Measurements from ENCODE around the gene CLEC4F. TPM values are rescaled to one million over a fixed set of nuclear protein-coding genes. Genes with fewer than 3 reads are reported as not detected.

Gene CLEC4F
- total and polyA plus RNA-seq, 2 donors (not counting 1 experiment from before 2014, with no cell fraction given): not detected

DNA sequence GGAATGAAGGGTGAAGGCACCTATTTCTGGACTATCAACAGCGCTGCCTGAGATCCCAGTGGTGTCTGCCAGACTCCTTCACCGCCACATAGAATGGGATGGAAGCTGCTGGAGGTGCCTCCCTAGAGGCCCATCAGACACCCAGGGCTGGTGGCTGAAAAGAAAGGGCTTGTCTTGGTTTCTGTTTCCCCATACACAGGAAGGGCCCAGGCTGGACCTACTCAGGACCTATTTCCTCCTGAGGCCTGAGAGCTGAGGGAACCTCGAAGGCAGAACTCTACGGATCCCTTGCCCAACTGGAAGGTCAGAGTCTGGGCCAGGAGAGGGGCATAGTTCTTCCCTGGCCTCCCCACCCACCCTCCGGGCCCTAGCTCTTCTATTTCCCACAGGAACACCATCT is 2.9 kb upstream of the CLEC4F start:
- CTCF ChIA-PET: no interaction called here
- Histone ChIP-seq H3K9ac (ENCODE audit: low read length) (no peak overlapping the region), H2AFZ (ENCODE audit: insufficient read depth, low read depth, low read length, poor library complexity, severe bottlenecking) (no peak overlapping the region), H4K20me1 (ENCODE audit: control insufficient read depth, insufficient read depth, low read length, poor library complexity, severe bottlenecking) (no peaks in the 10 kb centered on the region), H3K4me1 (ENCODE audit: control insufficient read depth in 2 of 2, insufficient read depth in 2 of 2, low read length in 2 of 2) (no peaks in the 10 kb centered on the region), H3K4me2 (replicated peaks; ENCODE audit: low read depth, low read length, poor library complexity, severe bottlenecking) (no peak overlapping the region), H3K27me3 (replicated peaks in 1 of 4; ENCODE audit: control extremely low read depth in 1 of 4, control insufficient read depth in 3 of 4, insufficient read depth in 4 of 4, low read length in 3 of 4) (peaks cover 0 to 5% (median 0%) of the 10 kb centered on the region in 4 experiments), H3K36me3 (replicated peaks in 1 of 2; ENCODE audit: control extremely low read depth in 1 of 2, control insufficient read depth in 1 of 2, extremely low read depth in 1 of 2, insufficient read depth in 2 of 2, low read length in 1 of 2) (no peaks in the 10 kb centered on the region), H3K79me2 (ENCODE audit: control insufficient read depth, insufficient read depth, low read length) (no peaks in the 10 kb centered on the region), H3K27ac (ENCODE audit: low read length in 2 of 2) (no peak overlapping the region), H3K9me3 (ENCODE audit: control extremely low read depth in 1 of 3, control insufficient read depth in 2 of 3, insufficient read depth in 1 of 3, low read length in 2 of 3) (no peaks in the 10 kb centered on the region), H3K4me3 (ENCODE audit: control extremely low read depth in 1 of 5, extremely low read depth in 1 of 5, insufficient read depth in 1 of 5, low read depth in 2 of 5, low read length in 4 of 5) (no peak overlapping the region)
- WGBS (ENCODE audit: insufficient coverage): 72% methylated on average over 4 of the region's 5 CpGs
- no peak overlapping the region for H3K27ac Mint-ChIP-seq
- TF ChIP-seq EZH2 (IDR thresholded peaks at IDR 0.05; ENCODE audit: borderline replicate concordance, insufficient read depth, low read depth, low read length, poor library complexity, severe bottlenecking): no peak
- TF ChIP-seq, protein P1, sequence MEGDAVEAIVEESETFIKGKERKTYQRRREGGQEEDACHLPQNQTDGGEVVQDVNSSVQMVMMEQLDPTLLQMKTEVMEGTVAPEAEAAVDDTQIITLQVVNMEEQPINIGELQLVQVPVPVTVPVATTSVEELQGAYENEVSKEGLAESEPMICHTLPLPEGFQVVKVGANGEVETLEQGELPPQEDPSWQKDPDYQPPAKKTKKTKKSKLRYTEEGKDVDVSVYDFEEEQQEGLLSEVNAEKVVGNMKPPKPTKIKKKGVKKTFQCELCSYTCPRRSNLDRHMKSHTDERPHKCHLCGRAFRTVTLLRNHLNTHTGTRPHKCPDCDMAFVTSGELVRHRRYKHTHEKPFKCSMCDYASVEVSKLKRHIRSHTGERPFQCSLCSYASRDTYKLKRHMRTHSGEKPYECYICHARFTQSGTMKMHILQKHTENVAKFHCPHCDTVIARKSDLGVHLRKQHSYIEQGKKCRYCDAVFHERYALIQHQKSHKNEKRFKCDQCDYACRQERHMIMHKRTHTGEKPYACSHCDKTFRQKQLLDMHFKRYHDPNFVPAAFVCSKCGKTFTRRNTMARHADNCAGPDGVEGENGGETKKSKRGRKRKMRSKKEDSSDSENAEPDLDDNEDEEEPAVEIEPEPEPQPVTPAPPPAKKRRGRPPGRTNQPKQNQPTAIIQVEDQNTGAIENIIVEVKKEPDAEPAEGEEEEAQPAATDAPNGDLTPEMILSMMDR (IDR thresholded peaks at IDR 0.05): no peak
- no peaks in the 10 kb centered on the region for H3K4me1 Mint-ChIP-seq
- H3K4me3 Mint-ChIP-seq: no peak overlapping the region
- POLR2A ChIA-PET: no interaction called here
- H3K27me3 Mint-ChIP-seq: peaks cover 25% of the 10 kb centered on the region
- DNase-seq (no peak), ATAC-seq (ENCODE audit: low read depth) (no peak)
- intact Hi-C loops (cut with micrococcal nuclease): no loop called here
- no peaks in the 10 kb centered on the region for H3K9me3 Mint-ChIP-seq (ENCODE audit: insufficient read depth)

DNA sequence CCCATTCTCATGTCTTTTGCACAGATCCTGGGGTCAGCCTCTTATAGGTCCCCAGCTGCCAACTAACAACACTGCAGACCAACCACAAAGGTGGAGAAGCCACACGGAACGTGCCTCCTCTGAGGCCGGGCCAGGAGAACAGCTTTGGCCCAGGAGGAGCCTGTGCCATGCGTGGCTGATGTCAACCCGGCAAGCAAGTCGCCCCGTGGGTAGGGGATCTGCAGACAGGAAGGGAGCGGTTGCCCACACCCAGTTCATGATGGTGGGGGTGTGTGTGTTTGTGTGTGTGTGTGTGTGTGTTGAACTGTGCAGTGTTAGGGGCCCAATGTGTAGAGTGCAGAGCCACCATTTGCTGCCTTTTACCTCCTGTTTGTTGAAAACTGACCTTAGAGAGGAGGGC is 2.4 kb upstream of the CLEC4F start:
- Mint-ChIP-seq H3K27me3 (peaks cover 29% of the 10 kb centered on the region), H3K4me1 (no peaks in the 10 kb centered on the region), H3K27ac (no peak overlapping the region), H3K4me3 (no peak overlapping the region), H3K9me3 (ENCODE audit: insufficient read depth) (no peaks in the 10 kb centered on the region)
- Histone ChIP-seq H4K20me1 (ENCODE audit: control insufficient read depth, insufficient read depth, low read length, poor library complexity, severe bottlenecking) (no peaks in the 10 kb centered on the region), H3K27me3 (replicated peaks in 1 of 4; ENCODE audit: control extremely low read depth in 1 of 4, control insufficient read depth in 3 of 4, insufficient read depth in 4 of 4, low read length in 3 of 4) (peaks cover 0 to 5% (median 0%) of the 10 kb centered on the region in 4 experiments), H3K4me1 (ENCODE audit: control insufficient read depth in 2 of 2, insufficient read depth in 2 of 2, low read length in 2 of 2) (no peaks in the 10 kb centered on the region), H3K27ac (ENCODE audit: low read length in 2 of 2) (no peak overlapping the region), H3K79me2 (ENCODE audit: control insufficient read depth, insufficient read depth, low read length) (no peaks in the 10 kb centered on the region), H3K4me2 (replicated peaks; ENCODE audit: low read depth, low read length, poor library complexity, severe bottlenecking) (no peak overlapping the region), H3K4me3 (ENCODE audit: control extremely low read depth in 1 of 5, extremely low read depth in 1 of 5, insufficient read depth in 1 of 5, low read depth in 2 of 5, low read length in 4 of 5) (no peak overlapping the region), H3K36me3 (replicated peaks in 1 of 2; ENCODE audit: control extremely low read depth in 1 of 2, control insufficient read depth in 1 of 2, extremely low read depth in 1 of 2, insufficient read depth in 2 of 2, low read length in 1 of 2) (no peaks in the 10 kb centered on the region), H2AFZ (ENCODE audit: insufficient read depth, low read depth, low read length, poor library complexity, severe bottlenecking) (no peak overlapping the region), H3K9ac (ENCODE audit: low read length) (no peak overlapping the region), H3K9me3 (ENCODE audit: control extremely low read depth in 1 of 3, control insufficient read depth in 2 of 3, insufficient read depth in 1 of 3, low read length in 2 of 3) (no peaks in the 10 kb centered on the region)
- intact Hi-C loops (cut with micrococcal nuclease): no loop called here
- ChIA-PET POLR2A (no interaction called here), CTCF (no interaction called here)
- no peak for TF ChIP-seq EZH2 (IDR thresholded peaks at IDR 0.05; ENCODE audit: borderline replicate concordance, insufficient read depth, low read depth, low read length, poor library complexity, severe bottlenecking)
- TF ChIP-seq, protein P1 (IDR thresholded peaks at IDR 0.05): no peak
- WGBS (ENCODE audit: insufficient coverage): 65% methylated on average over 8 of the region's 8 CpGs
- DNase-seq: no peak
- ATAC-seq (ENCODE audit: low read depth): no peak

Measured in B cell (primary cell).